HepG2 (cell line): Measurements from ENCODE around the gene MEG3. TPM values are rescaled to one million over a fixed set of nuclear protein-coding genes. Genes with fewer than 3 reads are reported as not detected.

Source experiments
- ADNP ChIP-seq: sonication (generic); formaldehyde crosslinking; IDR thresholded peaks from 2 replicates; pipeline ENCODE4 v1.4.0; 2020; ENCODE audit warnings: missing genetic modification reagents
- AHR ChIP-seq: IDR thresholded peaks from 2 replicates; pipeline ENCODE4 v1.6.1; 2018; ENCODE audit warnings: missing genetic modification reagents, missing compliant biosample characterization
- CC2D1A ChIP-seq: sonication (generic); formaldehyde crosslinking; IDR thresholded peaks from 2 replicates; pipeline ENCODE4 v1.8.1; 2023; ENCODE audit warnings: mild to moderate bottlenecking, missing genetic modification reagents
- HDAC1 ChIP-seq: sonication (generic); formaldehyde crosslinking; IDR thresholded peaks from 2 replicates; pipeline ENCODE4 v1.5.1; 2020; ENCODE audit warnings: mild to moderate bottlenecking, missing genetic modification reagents
- JARID2 ChIP-seq: sonication (generic); formaldehyde crosslinking; IDR thresholded peaks from 2 replicates; pipeline ENCODE4 v1.8.1; 2023; ENCODE audit warnings: missing genetic modification reagents, inconsistent platforms; ENCODE audit not compliant: insufficient replicate concordance
- KMT2A ChIP-seq: sonication (generic); formaldehyde crosslinking; IDR thresholded peaks from 2 replicates; pipeline ENCODE4 v1.4.0; 2020; ENCODE audit warnings: missing genetic modification reagents
- NR3C1 ChIP-seq: sonication (generic); formaldehyde crosslinking; IDR thresholded peaks from 2 replicates; pipeline ENCODE4 v1.4.0; 2020; ENCODE audit warnings: missing genetic modification reagents
- SMAD9 ChIP-seq: sonication (generic); formaldehyde crosslinking; IDR thresholded peaks from 2 replicates; pipeline ENCODE4 v1.5.1; 2020; ENCODE audit warnings: mild to moderate bottlenecking, missing genetic modification reagents
- SMARCC2 ChIP-seq: fragments of 450-650 bp; IDR thresholded peaks from 2 replicates; pipeline ENCODE4 v1.6.1; 2017; ENCODE audit warnings: antibody characterized with exemption, mild to moderate bottlenecking
- SMC3 ChIP-seq: IDR thresholded peaks from 2 replicates; pipeline ENCODE4 v1.6.1; 2011; ENCODE audit warnings: low read length, improper control_type of control experiment
- THAP11 ChIP-seq: IDR thresholded peaks from 2 replicates; pipeline ENCODE4 v1.6.1; 2016; ENCODE audit warnings: missing biosample characterization, missing genetic modification reagents
- TOPORS ChIP-seq: sonication (generic); formaldehyde crosslinking; IDR thresholded peaks from 2 replicates; pipeline ENCODE4 v1.8.0; 2023; ENCODE audit warnings: mild to moderate bottlenecking, missing genetic modification reagents
- ZNF547 ChIP-seq: sonication (generic); formaldehyde crosslinking; IDR thresholded peaks from 2 replicates; pipeline ENCODE4 v1.5.1; 2020; ENCODE audit warnings: mild to moderate bottlenecking, missing genetic modification reagents
- ZNF572 ChIP-seq: sonication (generic); formaldehyde crosslinking; IDR thresholded peaks from 2 replicates; pipeline ENCODE4 v1.5.1; 2020; ENCODE audit warnings: mild to moderate bottlenecking, missing genetic modification reagents
- ZNF607 ChIP-seq: sonication (generic); formaldehyde crosslinking; IDR thresholded peaks from 2 replicates; pipeline ENCODE4 v1.5.1; 2020; ENCODE audit warnings: missing genetic modification reagents, mild to moderate bottlenecking, borderline replicate concordance
- ZNF746 ChIP-seq: sonication (generic); formaldehyde crosslinking; IDR thresholded peaks from 2 replicates; pipeline ENCODE4 v1.8.0; 2022; ENCODE audit warnings: mild to moderate bottlenecking, missing genetic modification reagents
- ZNF775 ChIP-seq: sonication (generic); formaldehyde crosslinking; IDR thresholded peaks from 2 replicates; pipeline ENCODE4 v1.4.0; 2020; ENCODE audit warnings: missing genetic modification reagents, mild to moderate bottlenecking, moderate library complexity, borderline replicate concordance
- ZNF782 ChIP-seq: sonication (generic); formaldehyde crosslinking; IDR thresholded peaks from 2 replicates; pipeline ENCODE4 v1.4.0; 2020; ENCODE audit warnings: missing genetic modification reagents, mild to moderate bottlenecking, borderline replicate concordance
- ZNF816 ChIP-seq: sonication (generic); formaldehyde crosslinking; IDR thresholded peaks from 2 replicates; pipeline ENCODE4 v1.8.0; 2022; ENCODE audit warnings: missing genetic modification reagents, mild to moderate bottlenecking, borderline replicate concordance
- ZSCAN30 ChIP-seq: sonication (generic); formaldehyde crosslinking; IDR thresholded peaks from 2 replicates; pipeline ENCODE4 v1.5.0; 2020; ENCODE audit warnings: mild to moderate bottlenecking, missing genetic modification reagents
- polyA plus RNA-seq, 8 experiments: library from polyadenylated mRNA; depleted of rRNA in 3 of 8; stranded (reverse) in 7 of 8; unstranded in 1 of 8; fragments of >200 nt; fragmentation: Illumina TruSeq in 4 of 8; extraction: Trizol in 4 of 8; gene quantifications; 2 replicates each; pipeline versions ENCODE4 v1.2.1 to v1.2.3, GENCODE V29; 2011 to 2016; ENCODE audit warnings: low read depth in 4 of 8, missing spikeins in 1 of 8, mixed read lengths in 1 of 8; ENCODE audit not compliant: insufficient read depth in 1 of 8
- total RNA-seq, 5 experiments: library from RNA; depleted of rRNA; stranded (reverse); fragments of >200 nt; fragmentation: Illumina TruSeq; extraction: Trizol; gene quantifications; 2 replicates each; pipeline ENCODE4 v1.2.3, GENCODE V29; 2016; ENCODE audit warnings: low read depth in 1 of 5
- TF ChIP-seq, protein P1 (sequence below): sonication (generic); formaldehyde crosslinking; IDR thresholded peaks from 2 replicates; pipeline ENCODE4 v1.9.0; 2022; ENCODE audit warnings: missing genetic modification reagents, mild to moderate bottlenecking, borderline replicate concordance
- TF ChIP-seq, protein P2 (sequence below): sonication (generic); formaldehyde crosslinking; IDR thresholded peaks from 2 replicates; pipeline ENCODE4 v1.5.0; 2020; ENCODE audit warnings: missing genetic modification reagents, mild to moderate bottlenecking, borderline replicate concordance
- TF ChIP-seq, protein P3 (sequence below), 2 experiments: sonication (generic) in 1 of 2; formaldehyde crosslinking in 1 of 2; IDR thresholded peaks; 2 replicates each; pipeline versions ENCODE4 v1.4.0 to v1.6.1; 2018 to 2020; ENCODE audit warnings: missing genetic modification reagents in 2 of 2, borderline replicate concordance in 1 of 2, low read depth in 1 of 2, mild to moderate bottlenecking in 1 of 2, missing biosample characterization in 1 of 2
- TF ChIP-seq, protein P4 (sequence below): sonication (generic); formaldehyde crosslinking; IDR thresholded peaks from 2 replicates; pipeline ENCODE4 v1.4.0; 2020; ENCODE audit warnings: mild to moderate bottlenecking, missing genetic modification reagents

MEG3 gene
- total and polyA plus RNA-seq, 2 of the 13 experiments (the other 11 are each of a cell fraction or from before 2014, with no cell fraction given), result 0.17 TPM; not detected in 1

DNA sequence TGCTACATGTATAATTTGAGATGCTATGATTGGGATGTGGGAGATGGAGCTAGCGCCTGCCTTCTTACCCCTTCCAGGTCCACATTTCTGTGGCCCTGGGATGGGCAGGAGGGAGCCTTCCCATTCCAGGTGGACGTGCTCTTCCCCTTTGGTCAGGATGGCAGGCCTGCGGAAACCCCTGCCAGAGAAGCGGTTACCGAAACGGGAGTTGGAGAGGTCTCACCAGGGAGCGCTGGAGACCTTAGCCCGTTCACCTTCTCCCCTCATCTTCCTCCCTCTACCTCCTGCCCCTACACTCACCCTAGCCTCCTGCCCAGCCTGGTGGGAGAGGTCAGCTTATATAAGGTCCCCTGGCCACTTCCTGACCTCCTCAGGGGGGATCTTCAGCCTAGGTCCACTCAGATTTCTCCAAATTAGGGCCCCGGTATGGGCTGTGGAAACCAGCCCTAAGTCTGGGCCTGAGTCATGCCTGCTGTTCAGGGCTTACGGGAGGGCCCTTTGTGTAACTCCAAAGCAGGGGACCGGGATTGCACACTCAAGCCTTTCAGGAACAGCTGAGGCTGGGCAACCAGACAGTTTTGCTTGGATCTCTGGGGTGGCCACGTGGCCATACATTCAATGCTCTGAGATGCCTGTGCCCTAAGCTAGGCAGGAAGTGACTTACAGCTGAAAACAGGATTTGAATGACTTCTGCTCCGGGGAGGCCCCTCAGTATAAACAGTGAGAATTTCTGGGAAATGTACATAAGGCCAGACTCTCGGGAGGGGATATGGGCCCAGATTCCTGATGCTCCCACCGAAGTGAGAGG lies 10.2 kb upstream of the MEG3 start (continued):
- TF ChIP-seq, protein P1, sequence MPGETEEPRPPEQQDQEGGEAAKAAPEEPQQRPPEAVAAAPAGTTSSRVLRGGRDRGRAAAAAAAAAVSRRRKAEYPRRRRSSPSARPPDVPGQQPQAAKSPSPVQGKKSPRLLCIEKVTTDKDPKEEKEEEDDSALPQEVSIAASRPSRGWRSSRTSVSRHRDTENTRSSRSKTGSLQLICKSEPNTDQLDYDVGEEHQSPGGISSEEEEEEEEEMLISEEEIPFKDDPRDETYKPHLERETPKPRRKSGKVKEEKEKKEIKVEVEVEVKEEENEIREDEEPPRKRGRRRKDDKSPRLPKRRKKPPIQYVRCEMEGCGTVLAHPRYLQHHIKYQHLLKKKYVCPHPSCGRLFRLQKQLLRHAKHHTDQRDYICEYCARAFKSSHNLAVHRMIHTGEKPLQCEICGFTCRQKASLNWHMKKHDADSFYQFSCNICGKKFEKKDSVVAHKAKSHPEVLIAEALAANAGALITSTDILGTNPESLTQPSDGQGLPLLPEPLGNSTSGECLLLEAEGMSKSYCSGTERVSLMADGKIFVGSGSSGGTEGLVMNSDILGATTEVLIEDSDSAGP (CRISPR knock-in tag), result no peak; the same call in 1 of the 2 replicates
- TF ChIP-seq HDAC1 (CRISPR knock-in tag) (peak; percentile 81), ZNF775 (CRISPR knock-in tag) (no peak), ZNF816 (0 out of 2 replicates have a peak, but pooled peaks have one; percentile 92), NR3C1 (no peak), TOPORS (no peak), ZNF746 (CRISPR knock-in tag) (peak; percentile 11; the same call in 1 of the 2 replicates), AHR (no peak), SMARCC2 (no peak), ZNF782 (no peak), SMC3 (no peak), KMT2A (CRISPR knock-in tag) (no peak), JARID2 (CRISPR knock-in tag) (peak; percentile 30), CC2D1A (no peak), ZNF607 (CRISPR knock-in tag) (no peak; the same call in 1 of the 2 replicates), ZNF572 (CRISPR knock-in tag) (no peak), THAP11 (CRISPR knock-in tag) (peak; percentile 33; the same call in 1 of the 2 replicates), ZSCAN30 (CRISPR knock-in tag) (no peak), ADNP (CRISPR knock-in tag) (no peak), SMAD9 (CRISPR knock-in tag) (no peak), ZNF547 (CRISPR knock-in tag) (peak; percentile 56; the same call in 1 of the 2 replicates)
- TF ChIP-seq, protein P2, sequence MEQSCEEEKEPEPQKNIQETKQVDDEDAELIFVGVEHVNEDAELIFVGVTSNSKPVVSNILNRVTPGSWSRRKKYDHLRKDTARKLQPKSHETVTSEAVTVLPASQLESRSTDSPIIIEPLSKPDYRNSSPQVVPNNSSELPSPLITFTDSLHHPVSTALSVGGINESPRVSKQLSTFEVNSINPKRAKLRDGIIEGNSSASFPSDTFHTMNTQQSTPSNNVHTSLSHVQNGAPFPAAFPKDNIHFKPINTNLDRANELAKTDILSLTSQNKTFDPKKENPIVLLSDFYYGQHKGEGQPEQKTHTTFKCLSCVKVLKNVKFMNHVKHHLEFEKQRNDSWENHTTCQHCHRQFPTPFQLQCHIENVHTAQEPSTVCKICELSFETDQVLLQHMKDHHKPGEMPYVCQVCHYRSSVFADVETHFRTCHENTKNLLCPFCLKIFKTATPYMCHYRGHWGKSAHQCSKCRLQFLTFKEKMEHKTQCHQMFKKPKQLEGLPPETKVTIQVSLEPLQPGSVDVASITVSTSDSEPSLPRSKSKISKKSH, result no peak
- TF ChIP-seq, protein P3, sequence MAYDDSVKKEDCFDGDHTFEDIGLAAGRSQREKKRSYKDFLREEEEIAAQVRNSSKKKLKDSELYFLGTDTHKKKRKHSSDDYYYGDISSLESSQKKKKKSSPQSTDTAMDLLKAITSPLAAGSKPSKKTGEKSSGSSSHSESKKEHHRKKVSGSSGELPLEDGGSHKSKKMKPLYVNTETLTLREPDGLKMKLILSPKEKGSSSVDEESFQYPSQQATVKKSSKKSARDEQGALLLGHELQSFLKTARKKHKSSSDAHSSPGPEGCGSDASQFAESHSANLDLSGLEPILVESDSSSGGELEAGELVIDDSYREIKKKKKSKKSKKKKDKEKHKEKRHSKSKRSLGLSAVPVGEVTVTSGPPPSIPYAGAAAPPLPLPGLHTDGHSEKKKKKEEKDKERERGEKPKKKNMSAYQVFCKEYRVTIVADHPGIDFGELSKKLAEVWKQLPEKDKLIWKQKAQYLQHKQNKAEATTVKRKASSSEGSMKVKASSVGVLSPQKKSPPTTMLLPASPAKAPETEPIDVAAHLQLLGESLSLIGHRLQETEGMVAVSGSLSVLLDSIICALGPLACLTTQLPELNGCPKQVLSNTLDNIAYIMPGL (CRISPR knock-in tag; IDR thresholded peaks at IDR 0.05; ENCODE audit: borderline replicate concordance in 1 of 2, low read depth in 1 of 2), result peak; percentile 26 to 63; a peak in 1 of 4 replicates
- TF ChIP-seq, protein P4, sequence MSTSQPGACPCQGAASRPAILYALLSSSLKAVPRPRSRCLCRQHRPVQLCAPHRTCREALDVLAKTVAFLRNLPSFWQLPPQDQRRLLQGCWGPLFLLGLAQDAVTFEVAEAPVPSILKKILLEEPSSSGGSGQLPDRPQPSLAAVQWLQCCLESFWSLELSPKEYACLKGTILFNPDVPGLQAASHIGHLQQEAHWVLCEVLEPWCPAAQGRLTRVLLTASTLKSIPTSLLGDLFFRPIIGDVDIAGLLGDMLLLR (CRISPR knock-in tag), result no peak
